HCT116 (cell line): Measurements from ENCODE around the gene ADAM15.

ENCODE experiments used
- CTCF ChIP-seq, 3 experiments: fragments of 200-600 bp in 1 of 3; sonication (generic) in 1 of 3; IDR thresholded peaks in 2 of 3; conservative IDR thresholded peaks in 1 of 3; 2 replicates each; pipeline ENCODE4 v1.5.1; 2012 to 2017; ENCODE audit warnings: low read depth in 2 of 3, low read length in 2 of 3, antibody characterized with exemption in 1 of 3, borderline replicate concordance in 1 of 3, control low read depth in 1 of 3, mild to moderate bottlenecking in 1 of 3, mixed read lengths in 1 of 3, mixed run types in 1 of 3, moderate library complexity in 1 of 3; ENCODE audit not compliant: insufficient read depth in 1 of 3
- POLR2A ChIP-seq: IDR thresholded peaks from 2 replicates; pipeline ENCODE4 v1.7.0; 2011; ENCODE audit warnings: borderline replicate concordance; ENCODE audit not compliant: insufficient read depth, insufficient read length; ENCODE audit errors: extremely low read depth
- RAD21 ChIP-seq: IDR thresholded peaks from 2 replicates; pipeline ENCODE4 v1.6.1; 2012; ENCODE audit warnings: low read depth, mild to moderate bottlenecking

- no peak for TF ChIP-seq CTCF (IDR thresholded peaks at IDR 0.05 in 2 of 3, conservative IDR thresholded peaks at IDR 0.05 in 1 of 3; ENCODE audit: borderline replicate concordance in 1 of 3, insufficient read depth in 1 of 3, low read depth in 2 of 3, low read length in 2 of 3)
- no peak for TF ChIP-seq POLR2A
- TF ChIP-seq RAD21 = no peak
These were observed 17.6 kb upstream of the ADAM15 start, which contains the start of the genes DCST1 and DCST2 for GRCh38 chr1:155033524-155033923.
